Loucy (cell line): ENCODE data around the gene SASH1.

Source experiments
- EZH2phosphoT487 ChIP-seq: fragments of 200-600 bp; IDR thresholded peaks from 2 replicates; pipeline ENCODE4 v1.6.1; 2018; ENCODE audit warnings: antibody characterized with exemption, mild to moderate bottlenecking, moderate library complexity, borderline replicate concordance
- TF ChIP-seq, protein P1 (sequence below): fragments of 200-600 bp; sonication (generic); conservative IDR thresholded peaks from 2 replicates; pipeline ENCODE4 v1.5.1; 2014; ENCODE audit warnings: mild to moderate bottlenecking, antibody characterized with exemption, low read length

DNA sequence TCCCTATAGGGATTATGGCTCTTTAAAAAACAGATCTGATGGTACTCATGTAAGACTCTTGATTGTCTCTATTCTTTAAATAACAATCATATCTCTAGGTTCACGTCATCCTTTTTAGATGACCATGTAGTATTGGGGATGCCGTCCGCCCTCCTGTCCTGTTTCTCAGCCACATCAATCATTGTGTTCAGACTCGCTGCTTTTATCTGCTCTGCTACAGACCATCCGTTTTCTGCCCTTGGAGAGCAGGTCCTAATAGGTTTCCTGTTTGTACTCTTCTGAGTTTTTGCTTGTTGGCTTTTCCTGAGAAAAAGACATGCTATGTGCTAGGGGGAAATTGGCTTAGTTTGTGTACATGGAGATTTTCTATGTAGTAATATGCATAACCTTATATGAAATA lies 76.8 kb downstream of the SASH1 start:
- TF ChIP-seq, protein P1, sequence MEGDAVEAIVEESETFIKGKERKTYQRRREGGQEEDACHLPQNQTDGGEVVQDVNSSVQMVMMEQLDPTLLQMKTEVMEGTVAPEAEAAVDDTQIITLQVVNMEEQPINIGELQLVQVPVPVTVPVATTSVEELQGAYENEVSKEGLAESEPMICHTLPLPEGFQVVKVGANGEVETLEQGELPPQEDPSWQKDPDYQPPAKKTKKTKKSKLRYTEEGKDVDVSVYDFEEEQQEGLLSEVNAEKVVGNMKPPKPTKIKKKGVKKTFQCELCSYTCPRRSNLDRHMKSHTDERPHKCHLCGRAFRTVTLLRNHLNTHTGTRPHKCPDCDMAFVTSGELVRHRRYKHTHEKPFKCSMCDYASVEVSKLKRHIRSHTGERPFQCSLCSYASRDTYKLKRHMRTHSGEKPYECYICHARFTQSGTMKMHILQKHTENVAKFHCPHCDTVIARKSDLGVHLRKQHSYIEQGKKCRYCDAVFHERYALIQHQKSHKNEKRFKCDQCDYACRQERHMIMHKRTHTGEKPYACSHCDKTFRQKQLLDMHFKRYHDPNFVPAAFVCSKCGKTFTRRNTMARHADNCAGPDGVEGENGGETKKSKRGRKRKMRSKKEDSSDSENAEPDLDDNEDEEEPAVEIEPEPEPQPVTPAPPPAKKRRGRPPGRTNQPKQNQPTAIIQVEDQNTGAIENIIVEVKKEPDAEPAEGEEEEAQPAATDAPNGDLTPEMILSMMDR, result no peak
- TF ChIP-seq EZH2phosphoT487, result no peak
